DMS153 treated with DMSO at 0.1 percent for 48 hours (cell line): ENCODE results near the gene DNAJC5G.

Experiments used
- DNase-seq: peaks from one replicate; lab custom pipeline; 2025; ENCODE audit not compliant: unreplicated experiment; lab: John Stamatoyannopoulos, UW

DNAJC5G gene

GRCh38 chr2:27275211-27276150 lies at the start of gene DNAJC5G:
Gene DNAJC5G, plus strand, starts transcription at chr2:27275433. Its CDS starts 1,296 bp downstream, at chr2:27276729.
- DNase-seq = no peak

DNA sequence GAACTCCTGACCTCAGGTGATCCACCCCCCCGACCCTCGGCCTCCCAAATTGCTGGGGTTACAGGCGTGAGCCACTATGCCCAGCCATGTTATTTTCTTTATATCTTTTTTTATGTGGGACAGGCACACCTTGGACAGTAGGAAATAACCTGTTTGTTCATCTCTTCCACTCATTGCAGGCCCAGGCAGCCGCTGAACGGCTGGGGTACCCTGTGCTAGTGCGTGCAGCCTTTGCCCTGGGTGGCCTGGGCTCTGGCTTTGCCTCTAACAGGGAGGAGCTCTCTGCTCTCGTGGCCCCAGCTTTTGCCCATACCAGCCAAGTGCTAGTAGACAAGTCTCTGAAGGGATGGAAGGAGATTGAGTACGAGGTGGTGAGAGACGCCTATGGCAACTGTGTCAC lies 49.7 kb upstream of the DNAJC5G start:
- no peak for DNase-seq

DNA sequence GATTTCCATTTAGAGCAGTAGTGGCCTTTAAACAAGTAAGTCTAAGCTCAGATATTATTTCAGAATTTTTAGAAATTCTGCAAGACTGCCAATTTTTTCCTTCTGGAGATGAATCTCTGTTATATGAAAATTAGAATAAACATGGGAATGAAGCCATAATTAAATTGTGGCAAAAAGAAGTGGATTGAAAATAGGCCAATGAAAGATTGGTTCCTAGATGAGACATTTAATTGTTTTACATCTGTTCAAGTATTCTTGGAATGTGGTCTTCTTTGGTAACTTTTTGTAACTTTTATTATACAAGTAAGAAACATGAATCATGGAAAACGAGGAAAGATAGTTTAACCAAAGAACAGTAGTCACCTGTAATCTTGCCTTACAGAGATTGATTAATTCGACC lies 47.7 kb upstream of the DNAJC5G start:
- DNase-seq = no peak

GRCh38 chr2:27231921-27232320 lies 43.3 kb upstream of the DNAJC5G start:
- no peak for DNase-seq

GRCh38 chr2:27233341-27233740 lies 41.9 kb upstream of the DNAJC5G start:
- DNase-seq = no peak

- no peak for DNase-seq
Observed at GRCh38 chr2:27236136-27236535, 39.1 kb upstream of the DNAJC5G start.

DNA sequence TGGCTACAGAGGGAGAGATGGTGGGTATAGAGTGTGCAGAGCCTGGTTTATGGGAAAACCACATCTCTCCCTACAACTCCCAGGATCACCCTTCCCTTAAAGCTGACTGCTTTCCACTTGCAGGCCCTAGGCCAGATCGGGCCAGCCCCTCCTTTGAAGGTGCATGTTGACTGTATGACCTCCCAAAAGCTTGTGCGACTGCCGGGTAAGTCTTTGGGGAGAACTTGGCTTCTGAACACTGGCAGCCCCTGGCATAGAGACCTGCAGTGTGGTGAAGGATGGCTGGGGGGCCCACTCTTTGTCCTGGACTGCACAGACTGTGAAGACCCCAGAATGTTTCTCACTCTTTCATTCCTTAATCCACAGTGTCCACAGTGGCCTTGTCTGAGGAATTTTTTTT lies 38.6 kb upstream of the DNAJC5G start:
- DNase-seq = no peak

DNA sequence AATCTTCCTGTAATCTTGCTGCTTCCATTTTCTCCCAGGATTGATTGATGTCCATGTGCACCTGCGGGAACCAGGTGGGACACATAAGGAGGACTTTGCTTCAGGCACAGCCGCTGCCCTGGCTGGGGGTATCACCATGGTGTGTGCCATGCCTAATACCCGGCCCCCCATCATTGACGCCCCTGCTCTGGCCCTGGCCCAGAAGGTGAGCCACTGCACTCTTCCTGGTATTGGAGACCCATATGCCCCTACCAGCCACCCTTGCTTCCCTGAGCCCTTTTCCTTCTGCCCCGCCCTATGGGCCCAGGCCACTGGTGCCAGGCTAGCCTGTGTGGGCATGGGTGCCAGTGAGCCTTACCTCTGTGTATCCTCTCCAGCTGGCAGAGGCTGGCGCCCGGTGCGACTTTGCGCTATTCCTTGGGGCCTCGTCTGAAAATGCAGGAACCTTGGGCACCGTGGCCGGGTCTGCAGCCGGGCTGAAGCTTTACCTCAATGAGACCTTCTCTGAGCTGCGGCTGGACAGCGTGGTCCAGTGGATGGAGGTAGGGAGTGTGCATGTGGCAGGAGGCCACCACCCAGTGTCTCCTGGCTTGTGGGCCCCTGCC lies 37.8 kb upstream of the DNAJC5G start:
- no peak for DNase-seq

- DNase-seq = no peak
Observed at GRCh38 chr2:27238976-27239375, 36.3 kb upstream of the DNAJC5G start.

GRCh38 chr2:27240406-27240805 lies 34.8 kb upstream of the DNAJC5G start:
- no peak for DNase-seq

DNA sequence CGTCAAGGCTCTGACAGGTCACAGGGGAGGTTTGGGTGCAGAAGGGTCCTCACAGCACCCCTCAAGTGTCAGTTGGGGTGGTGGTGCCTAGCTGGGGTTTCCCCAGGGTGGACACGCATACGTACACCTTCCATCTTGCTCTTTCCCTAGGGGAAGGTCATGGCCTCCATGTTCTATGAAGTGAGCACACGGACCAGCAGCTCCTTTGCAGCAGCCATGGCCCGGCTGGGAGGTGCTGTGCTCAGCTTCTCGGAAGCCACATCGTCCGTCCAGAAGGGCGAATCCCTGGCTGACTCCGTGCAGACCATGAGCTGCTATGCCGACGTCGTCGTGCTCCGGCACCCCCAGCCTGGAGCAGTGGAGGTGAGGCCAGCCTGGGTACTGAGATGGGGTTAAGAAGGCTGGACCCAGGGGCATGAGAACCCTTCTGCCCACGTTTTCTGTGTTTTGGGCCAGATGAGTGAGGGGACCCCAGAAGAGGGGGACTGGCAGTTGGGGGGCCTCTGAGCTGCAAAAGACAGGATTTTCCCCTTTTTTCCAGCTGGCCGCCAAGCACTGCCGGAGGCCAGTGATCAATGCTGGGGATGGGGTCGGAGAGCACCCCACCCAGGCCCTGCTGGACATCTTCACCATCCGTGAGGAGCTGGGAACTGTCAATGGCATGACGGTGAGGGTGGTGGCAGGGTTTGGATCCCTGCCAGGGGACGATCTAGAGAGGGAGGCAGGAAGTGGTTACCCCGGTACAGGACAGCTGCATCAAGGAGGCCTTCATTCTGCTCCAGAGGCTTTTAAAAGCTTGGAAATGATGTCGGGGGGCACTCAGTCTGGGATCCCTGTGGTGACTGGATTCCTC lies 33.2 kb upstream of the DNAJC5G start:
- no peak for DNase-seq

- DNase-seq = no peak
Observed at GRCh38 chr2:27242614-27242951, 32.6 kb upstream of the DNAJC5G start.

GRCh38 chr2:27243391-27244130 lies 31.7 kb upstream of the DNAJC5G start:
- DNase-seq = no peak

GRCh38 chr2:27245116-27245515 lies 30.1 kb upstream of the DNAJC5G start:
- DNase-seq = no peak

DNA sequence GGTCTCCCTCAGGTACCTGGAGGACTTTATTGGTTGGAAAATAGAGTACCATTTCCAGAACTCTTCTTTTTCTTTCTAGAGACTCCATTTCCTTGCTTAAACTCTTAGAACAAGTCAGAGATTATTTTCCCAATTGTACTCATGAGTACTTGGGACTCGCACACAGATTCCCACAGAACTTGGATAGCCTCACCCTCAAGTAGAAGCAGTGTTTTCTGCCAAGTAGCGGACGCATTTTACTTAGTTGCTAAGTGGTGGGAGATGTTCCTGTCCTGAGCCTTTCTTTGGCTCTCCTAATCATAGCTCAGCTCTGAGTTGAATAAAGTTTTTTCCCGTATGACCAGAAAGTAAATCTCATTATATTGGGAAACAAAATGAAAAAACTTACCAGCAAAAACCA lies 29.6 kb upstream of the DNAJC5G start:
- no peak for DNase-seq

DNA sequence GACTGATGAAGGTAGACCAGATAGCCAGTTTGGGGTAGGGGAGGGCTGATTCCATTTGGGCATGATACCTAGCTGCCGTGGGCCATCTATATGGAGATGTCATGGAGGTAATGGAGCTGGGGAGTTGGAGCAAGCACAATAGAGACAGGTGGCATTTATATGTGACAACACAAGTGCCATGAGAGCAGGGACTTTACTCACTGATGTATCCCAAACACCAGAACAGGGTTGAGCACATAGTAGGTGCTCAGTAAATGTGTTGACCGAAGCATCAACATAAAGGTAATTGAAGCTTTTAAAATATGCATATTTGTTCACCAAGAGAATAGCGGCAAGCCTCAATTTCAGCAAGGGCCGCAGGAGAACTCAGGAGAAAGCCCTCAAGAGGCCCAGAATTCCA lies 27.3 kb upstream of the DNAJC5G start:
- no peak for DNase-seq

GRCh38 chr2:27249159-27249890 lies 25.9 kb upstream of the DNAJC5G start:
- DNase-seq = no peak

- DNase-seq = no peak
Observed at GRCh38 chr2:27249891-27250651, 25.2 kb upstream of the DNAJC5G start.

GRCh38 chr2:27250652-27251379 lies 24.4 kb upstream of the DNAJC5G start:
- DNase-seq = no peak
